AG20443 (cell line): ENCODE data around the gene KCNK17.

ENCODE experiments used
- DNase-seq: peaks from one replicate; pipeline ENCODE4 v3.0.0; 2012; ENCODE audit warnings: low spot score, mixed read lengths

KCNK17 gene, protein sequence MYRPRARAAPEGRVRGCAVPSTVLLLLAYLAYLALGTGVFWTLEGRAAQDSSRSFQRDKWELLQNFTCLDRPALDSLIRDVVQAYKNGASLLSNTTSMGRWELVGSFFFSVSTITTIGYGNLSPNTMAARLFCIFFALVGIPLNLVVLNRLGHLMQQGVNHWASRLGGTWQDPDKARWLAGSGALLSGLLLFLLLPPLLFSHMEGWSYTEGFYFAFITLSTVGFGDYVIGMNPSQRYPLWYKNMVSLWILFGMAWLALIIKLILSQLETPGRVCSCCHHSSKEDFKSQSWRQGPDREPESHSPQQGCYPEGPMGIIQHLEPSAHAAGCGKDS

GRCh38 chr6:39314273-39314795 is at the start of gene KCNK17:
Gene KCNK17 (minus strand): TSS chr6:39314419. CDS start chr6:39314320, 99 bp downstream.
- no peak for DNase-seq

DNA sequence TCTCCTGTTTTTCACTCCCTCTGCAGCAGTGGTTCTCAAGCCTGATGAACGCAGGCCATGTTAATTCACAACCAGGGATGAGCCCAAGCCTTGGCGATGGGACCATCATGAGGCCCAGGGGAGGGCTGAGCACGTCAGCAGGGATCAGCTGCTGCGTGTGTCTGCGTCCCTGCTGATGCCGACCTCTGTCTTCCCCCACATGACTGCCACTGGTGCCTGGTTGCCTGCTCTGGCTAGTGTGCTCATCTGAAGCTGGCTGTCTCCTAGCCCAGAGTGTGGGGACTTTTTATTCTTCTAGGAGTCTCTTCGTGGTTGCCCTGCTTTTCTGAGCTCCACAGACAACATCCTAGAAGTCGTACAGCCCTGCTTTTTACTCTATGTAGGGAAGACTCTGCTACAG is 49.1 kb upstream of the KCNK17 start:
- DNase-seq = no peak

DNA sequence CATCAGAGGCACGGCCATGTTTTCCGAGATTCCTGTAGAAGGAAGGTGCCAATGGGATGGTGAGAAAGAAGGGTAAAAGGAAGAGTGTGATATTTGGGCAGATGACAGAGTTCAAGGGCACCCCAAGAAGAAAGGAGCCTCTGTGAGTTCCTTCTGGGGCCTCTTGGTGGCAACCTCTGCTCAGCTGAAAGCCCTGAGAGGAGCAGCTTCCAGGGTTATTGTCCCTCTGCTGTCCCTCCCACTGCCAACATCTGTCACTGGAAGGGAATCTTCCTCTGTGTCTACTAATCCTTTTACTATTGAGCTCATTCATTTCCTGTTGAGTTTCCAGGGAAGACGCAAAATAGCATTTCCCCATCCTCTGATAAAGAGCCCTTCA is 48.3 kb upstream of the KCNK17 start:
- DNase-seq = peak; percentile 68

DNA sequence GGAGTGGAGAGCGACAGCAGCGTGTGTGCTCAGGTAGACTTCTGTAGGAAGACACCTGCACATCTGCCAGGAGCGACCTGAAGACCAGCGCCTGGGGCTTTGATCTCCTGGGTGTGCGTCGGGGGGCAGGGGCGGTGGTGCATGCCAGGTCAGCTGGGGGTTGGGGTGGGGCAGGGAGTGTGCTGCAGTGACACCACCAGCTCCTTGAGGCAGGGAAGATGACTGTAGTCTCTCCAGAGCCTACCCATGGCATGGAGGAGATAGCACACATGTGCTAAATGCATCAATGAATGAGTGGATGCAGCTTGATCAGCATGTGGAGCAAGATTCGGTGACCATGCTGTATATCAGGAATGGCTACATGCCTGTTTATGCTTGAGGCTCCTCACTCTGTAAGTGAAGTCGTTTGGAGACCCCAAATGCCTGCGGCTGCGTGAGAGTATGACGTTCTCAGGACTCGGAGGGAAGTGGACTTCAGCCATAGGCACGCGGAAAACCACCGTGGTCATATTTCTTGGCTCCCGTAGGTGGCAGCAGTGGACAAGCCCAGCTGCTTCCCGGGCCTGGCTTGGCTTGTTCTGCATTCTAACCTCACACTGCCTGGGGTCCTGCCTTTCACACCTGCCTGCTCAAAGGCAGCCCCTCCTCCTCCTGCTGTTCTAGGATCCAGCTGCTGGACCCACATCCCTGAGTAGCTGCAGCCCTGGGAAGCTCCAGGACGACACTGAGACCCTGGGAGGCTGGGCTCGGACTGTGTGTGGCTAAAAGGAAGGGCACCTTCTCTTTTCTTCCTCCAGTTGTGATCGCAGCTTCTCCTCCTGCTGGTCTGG is 47.7 kb upstream of the KCNK17 start:
- DNase-seq = peak; percentile 90

DNA sequence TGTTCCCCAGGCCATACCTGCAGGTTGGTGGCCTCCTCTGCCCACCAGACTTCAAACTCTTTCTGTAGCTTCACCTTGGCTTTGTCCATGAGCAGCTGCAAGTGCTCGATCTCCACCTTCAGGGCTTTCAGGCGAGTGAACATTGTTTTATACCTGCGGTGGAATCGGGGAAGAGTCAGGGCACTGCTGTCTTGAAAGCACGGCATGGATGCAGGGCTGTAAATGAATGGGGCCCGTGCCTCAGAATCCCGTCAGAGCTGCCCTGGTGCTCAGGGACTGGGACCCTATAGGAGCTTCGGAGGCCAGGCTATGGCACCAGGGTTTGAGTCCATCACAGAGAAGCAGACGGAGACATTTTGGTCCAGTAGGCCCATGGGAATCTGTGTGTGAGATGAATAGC is 46.2 kb upstream of the KCNK17 start:
- no peak for DNase-seq

DNA sequence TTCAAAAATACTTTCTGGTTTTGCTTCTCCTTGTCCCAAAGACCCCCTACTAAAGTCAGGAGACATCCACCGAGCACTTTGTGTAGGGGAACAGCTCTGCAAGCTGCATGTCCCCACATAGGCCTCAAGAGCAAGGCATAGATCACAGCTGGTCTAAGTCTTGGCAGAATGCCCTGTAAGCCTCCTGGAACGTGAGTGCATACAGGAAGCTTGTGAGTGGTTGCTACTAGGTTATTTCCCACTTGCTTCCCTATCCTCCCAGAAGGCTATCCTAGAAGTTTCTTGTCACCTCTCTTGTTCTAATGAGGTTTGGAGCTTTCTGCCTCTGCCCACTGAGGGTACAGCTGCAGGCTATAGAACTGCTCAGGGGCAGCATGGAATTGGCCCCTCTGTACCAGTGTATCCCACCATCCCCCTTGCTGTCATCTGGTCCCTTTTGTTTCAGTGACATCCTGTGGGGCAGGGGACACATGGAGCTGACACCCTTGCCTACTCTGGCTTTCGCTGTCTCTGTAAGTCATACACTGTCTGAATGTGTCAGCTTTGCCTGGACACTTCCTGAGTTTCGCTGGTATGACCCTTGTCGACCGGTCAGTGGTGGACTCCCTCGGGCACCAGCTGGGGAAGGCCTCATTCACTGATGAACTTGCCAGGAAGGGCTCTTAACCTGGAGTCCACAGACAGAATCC is 43.9 kb upstream of the KCNK17 start:
- DNase-seq = no peak

DNA sequence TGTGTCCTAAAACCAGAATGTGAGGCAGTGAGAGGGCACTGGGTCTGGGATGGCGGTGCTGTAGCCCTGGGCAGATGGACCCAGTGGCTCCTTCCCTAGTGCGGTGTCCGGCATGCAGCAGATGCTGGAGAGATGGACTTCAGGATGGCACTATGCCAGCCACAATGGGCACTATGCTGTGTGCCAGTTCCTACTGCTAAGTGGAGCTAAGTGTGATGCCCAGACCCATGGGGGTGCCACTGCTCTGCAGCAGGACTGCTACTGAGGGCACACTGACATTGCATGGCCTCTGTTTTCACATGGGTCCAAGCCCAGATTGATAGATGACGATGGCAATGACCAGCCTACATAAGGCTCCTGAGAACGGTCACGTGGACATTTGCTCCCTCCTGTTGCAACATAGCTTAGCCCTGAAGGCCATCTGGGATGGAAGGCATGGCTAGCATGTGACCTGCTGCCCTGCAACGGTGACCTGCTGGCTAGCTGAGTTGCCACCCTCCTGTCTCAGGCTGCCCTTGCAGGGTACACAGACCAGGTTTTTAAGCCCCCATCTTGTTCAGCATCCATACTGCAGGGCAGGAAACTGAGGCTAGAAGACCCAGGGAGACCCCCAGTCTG is 39.6 kb upstream of the KCNK17 start:
- DNase-seq = no peak

GRCh38 chr6:39350723-39351505 is 36.7 kb upstream of the KCNK17 start:
- DNase-seq = no peak

GRCh38 chr6:39348740-39349139 is 34.5 kb upstream of the KCNK17 start:
- no peak for DNase-seq

GRCh38 chr6:39347906-39348585 is 33.8 kb upstream of the KCNK17 start:
- peak; percentile 92 for DNase-seq

DNA sequence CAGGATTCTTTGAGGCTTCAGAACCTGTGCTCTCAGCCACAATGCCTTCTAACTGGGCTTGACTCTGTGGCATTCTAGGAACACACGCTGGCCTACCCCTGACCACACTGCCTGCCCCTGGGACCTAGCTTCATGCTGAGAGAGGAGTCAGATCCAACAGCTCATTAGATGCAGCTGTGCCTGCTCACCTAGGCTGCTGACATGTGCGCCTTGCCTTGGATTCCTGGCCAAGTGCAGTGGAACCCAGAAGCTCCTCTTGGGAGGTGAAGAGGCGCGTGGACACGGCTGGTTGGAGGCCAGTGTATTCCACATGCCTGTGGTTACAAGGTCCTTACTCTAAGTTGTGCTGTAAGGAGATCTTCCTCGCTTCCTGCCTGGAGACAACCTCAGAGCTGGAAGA is 33.0 kb upstream of the KCNK17 start:
- no peak for DNase-seq

DNA sequence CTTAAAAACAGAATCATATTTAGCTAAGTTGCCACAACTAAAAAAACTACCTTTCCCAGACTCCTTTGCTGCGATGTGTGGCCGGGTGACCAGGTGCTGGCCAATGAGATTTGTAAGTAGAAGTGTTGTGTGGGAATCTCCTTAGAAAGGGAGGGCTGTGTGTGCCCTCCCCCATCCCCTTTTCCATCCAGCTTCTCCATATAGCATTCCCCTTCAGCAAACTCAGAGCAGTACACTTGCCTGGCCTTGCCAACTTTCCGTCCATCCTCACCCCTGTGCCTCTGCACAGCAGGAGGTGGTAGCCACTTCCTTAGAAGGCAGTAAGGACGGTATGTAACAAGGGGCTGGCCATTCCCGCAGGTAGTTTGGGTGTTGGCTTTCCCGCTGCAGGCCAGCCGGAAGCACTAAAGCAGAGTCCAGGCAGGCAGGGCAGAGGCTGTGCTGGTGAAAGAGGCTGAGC is 30.6 kb upstream of the KCNK17 start:
- no peak for DNase-seq

DNA sequence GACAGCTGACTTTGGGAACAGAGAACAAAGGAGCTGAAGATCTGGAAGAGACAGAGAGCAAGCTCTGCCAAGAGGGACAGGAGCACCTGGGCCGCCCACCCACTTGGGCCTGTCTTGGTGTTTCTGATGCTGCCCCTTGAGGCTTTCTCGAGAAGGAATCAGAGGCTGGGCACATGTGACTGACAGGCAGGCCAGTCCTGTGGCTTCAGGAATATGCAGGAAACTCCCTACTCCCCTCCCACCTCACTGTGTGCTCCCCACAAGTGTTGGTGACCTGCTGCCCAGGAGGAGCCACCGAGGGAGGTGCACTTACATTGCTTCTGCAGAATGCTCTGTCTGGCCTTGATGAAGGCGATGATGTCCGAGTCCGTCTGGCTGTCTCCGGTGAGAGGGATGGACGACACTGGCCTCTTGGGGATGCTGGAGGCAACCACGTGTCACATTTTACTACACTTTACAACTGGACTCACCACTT is 29.2 kb upstream of the KCNK17 start:
- no peak for DNase-seq

DNA sequence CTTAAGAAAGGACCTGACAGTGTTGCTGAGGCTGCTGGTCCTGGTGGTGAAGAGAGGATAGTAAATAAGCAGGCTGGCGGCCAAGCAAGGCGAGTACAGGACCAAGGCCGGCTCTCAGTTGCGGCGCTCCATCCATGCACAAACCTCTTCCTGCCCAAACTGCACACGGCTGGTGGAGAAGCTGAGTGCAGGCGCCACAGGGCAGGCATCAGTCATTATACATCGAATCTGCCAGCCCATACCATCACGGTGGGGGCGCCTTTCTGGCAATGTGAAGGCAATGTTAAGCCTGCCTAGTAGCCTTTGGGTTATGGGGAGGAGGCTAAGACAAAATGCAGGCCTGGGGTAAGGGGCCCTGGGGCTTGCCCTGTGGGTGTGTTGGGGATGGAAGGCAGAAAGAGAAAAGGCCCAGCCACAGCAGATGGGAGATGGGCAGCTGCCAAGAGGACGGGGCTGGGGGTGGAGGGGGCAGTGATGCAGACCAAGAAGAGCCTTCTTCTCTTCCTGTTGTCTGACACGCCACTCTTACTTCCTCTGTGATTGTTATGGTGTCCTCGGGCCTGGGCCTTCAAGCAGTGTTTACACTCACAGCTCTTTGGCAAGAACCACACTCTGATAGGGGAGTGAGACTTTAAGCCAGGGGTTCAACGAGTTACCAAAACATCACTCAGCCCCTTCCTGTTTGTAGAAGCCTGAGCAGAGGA is 28.6 kb upstream of the KCNK17 start:
- no peak for DNase-seq

DNA sequence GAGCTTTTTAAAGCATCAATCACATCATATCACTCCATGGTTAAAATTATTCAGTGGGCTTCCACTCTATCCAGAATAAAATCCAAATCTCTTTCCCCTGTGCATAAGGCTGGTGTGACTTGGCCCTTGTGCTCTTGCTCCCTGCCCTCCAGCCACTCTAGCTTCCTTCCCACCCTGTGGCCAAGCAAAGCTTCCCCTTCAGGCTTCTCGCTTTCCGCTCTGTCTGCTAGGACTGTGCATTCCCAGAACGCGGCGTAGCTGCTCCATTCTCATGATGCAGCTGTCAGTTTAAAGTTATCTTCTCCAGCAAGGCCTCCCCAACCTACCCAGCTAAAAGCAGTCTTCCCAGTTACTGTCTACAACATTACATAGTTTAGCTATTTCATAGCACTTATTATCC is 27.7 kb upstream of the KCNK17 start:
- no peak for DNase-seq

DNA sequence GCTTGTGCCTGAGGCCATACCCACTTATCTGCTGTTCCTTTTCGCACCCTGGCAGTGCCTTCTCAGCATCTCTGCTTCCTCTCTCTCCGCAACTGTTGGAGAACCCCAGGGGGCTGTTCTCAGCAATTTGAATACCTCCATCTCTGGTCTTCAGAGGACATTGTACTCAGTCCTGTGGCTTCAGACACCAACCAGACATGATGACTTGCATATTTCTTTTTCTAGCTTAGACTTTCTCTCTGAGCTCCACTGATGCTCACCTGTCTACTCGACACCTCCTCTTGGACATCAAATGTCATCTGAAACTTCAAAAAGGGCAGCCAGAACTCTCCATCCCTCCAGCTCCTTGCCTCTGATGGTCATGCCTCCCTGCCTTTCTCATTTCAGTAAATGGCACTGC is 27.1 kb upstream of the KCNK17 start:
- DNase-seq = no peak

- no peak for DNase-seq
Measured at GRCh38 chr6:39339868-39340550, 25.8 kb upstream of the KCNK17 start.

GRCh38 chr6:39339096-39339867 is 25.1 kb upstream of the KCNK17 start:
- no peak for DNase-seq

DNA sequence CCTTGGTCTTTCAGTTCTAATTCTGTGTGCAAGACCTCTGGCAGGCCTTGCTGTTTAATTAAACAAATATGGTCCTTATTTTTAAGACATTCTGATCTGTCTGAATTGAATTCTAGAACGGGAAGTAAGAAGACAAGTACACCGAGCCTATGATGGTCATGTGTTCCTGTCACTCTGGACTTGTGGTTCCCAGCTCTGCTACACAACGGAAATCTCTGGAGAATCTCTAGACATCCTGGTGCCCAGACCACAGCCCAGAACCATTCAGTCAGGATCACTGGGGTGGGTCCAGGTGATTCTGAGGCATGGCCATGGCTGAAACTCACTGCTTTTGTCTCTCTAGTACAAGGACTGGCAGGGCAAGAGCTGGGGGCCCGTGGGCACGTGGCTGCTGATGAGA is 24.2 kb upstream of the KCNK17 start:
- DNase-seq = no peak
